Stimulated activated CD4-positive, alpha-beta T cell treated with anti-CD3 and anti-CD28 coated beads, TNF-alpha, amount 100 ng/mL, for 24 hours (primary cell): ENCODE measurements around the gene FBXO8.
"Not testable (repeated sequence)": the region's sequence is repeated elsewhere in the genome, so short reads cannot be mapped to it uniquely, and the experiment has no call there.

Source experiments
- DNase-seq, 3 experiments: peaks; one replicate each; pipeline ENCODE4 v3.0.0-alpha.2; 2020; ENCODE audit warnings: low read depth in 3 of 3

Gene FBXO8

GRCh38 chr4:174282836-174283506, 496 bp downstream of the FBXO8 start:
- DNase-seq: peak; percentile 60 to 67 (median 63)

- no peak for DNase-seq
Measured at GRCh38 chr4:174281901-174282300, 1.6 kb downstream of the FBXO8 start.

GRCh38 chr4:174281182-174281737, 2.2 kb downstream of the FBXO8 start:
- no peak for DNase-seq

GRCh38 chr4:174279433-174280155, 3.9 kb downstream of the FBXO8 start:
- no peak for DNase-seq

- DNase-seq: no peak
Measured at GRCh38 chr4:174278467-174278866, 5.0 kb downstream of the FBXO8 start.

GRCh38 chr4:174277433-174277832, 6.0 kb downstream of the FBXO8 start:
- no peak for DNase-seq

- DNase-seq: no peak
Measured at GRCh38 chr4:174275101-174275500, 8.4 kb downstream of the FBXO8 start.

GRCh38 chr4:174274436-174274835, 9.0 kb downstream of the FBXO8 start:
- DNase-seq: no peak

- DNase-seq: no peak
Measured at GRCh38 chr4:174273930-174274329, 9.5 kb downstream of the FBXO8 start.

GRCh38 chr4:174266416-174266815, 17.1 kb downstream of the FBXO8 start:
- no peak for DNase-seq

GRCh38 chr4:174265916-174266315, 17.6 kb downstream of the FBXO8 start:
- DNase-seq: no peak

GRCh38 chr4:174263445-174263736, 20.1 kb downstream of the FBXO8 start:
- DNase-seq: no peak

- no peak for DNase-seq
Measured at GRCh38 chr4:174262624-174263444, 20.6 kb downstream of the FBXO8 start.

- DNase-seq: not testable (repeated sequence)
Measured at GRCh38 chr4:174261432-174261831, 22.0 kb downstream of the FBXO8 start.

GRCh38 chr4:174260099-174260498, 23.4 kb downstream of the FBXO8 start:
- DNase-seq: no peak

- DNase-seq: no peak
Measured at GRCh38 chr4:174259580-174259979, 23.9 kb downstream of the FBXO8 start.

- DNase-seq: no peak
Measured at GRCh38 chr4:174256277-174256713, 27.2 kb downstream of the FBXO8 start.

GRCh38 chr4:174255786-174256185, 27.7 kb downstream of the FBXO8 start:
- DNase-seq: no peak

- no peak for DNase-seq
Measured at GRCh38 chr4:174255374-174255773, 28.1 kb downstream of the FBXO8 start.

- DNase-seq: no peak
Measured at GRCh38 chr4:174254613-174255012, 28.9 kb downstream of the FBXO8 start.

GRCh38 chr4:174252412-174252811, 31.1 kb downstream of the FBXO8 start:
- DNase-seq: no peak

- DNase-seq: no peak
Measured at GRCh38 chr4:174248407-174248806, 35.1 kb downstream of the FBXO8 start.
